Liver (tissue), 3 donors: ENCODE results near the gene MELK.
"Not testable (repeated sequence)": the region's sequence is repeated elsewhere in the genome, so short reads cannot be mapped to it uniquely, and the experiment has no call there.

ENCODE experiments used
- ATF3 ChIP-seq: IDR thresholded peaks from 2 replicates; pipeline ENCODE4 v1.6.1; 2016; ENCODE audit warnings: antibody characterized with exemption
- CTCF ChIP-seq: fragments of 150-350 bp; IDR thresholded peaks from 2 replicates; pipeline ENCODE4 v1.5.1; 2017; ENCODE audit warnings: improper control_type of control experiment, low read depth, low read length; ENCODE audit not compliant: missing input control
- EGR1 ChIP-seq, 2 donors: IDR thresholded peaks; 2 replicates each; pipeline ENCODE4 v1.6.1; 2016 to 2018; ENCODE audit warnings: antibody characterized with exemption in 2 of 2, low read depth in 2 of 2
- REST ChIP-seq: IDR thresholded peaks from 2 replicates; pipeline ENCODE4 v1.6.1; 2016; ENCODE audit warnings: antibody characterized with exemption, mild to moderate bottlenecking
- ZBTB33 ChIP-seq: IDR thresholded peaks from 2 replicates; pipeline ENCODE4 v1.6.1; 2016; ENCODE audit warnings: antibody characterized with exemption
- donor health status: healthy.
- donor health status: healthy.

GRCh38 chr9:36550631-36551098 is 22.0 kb upstream of the MELK start:
- TF ChIP-seq ZBTB33; REST; ATF3; CTCF; EGR1 (IDR thresholded peaks at IDR 0.05; ENCODE audit: low read depth in 2 of 2): not testable (repeated sequence)
